Spleen (tissue), 11 donors: ENCODE data around the gene EIPR1. TPM values are rescaled to one million over a fixed set of nuclear protein-coding genes. Genes with fewer than 3 reads are reported as not detected.

ENCODE experiments used
- DNase-seq: peaks from one replicate; pipeline ENCODE4 v3.0.0-alpha.2; 2020
- H3K27ac ChIP-seq, 8 donors: fragments of 200-600 bp; sonication (generic) in 7 of 8; 1 replicate in 4 of 8; 2 replicates in 4 of 8; pipeline versions ENCODE4 v1.5.0 to v1.8.0; 2016 to 2021; ENCODE audit warnings: inconsistent platforms in 4 of 8, mild to moderate bottlenecking in 4 of 8, moderate library complexity in 1 of 8
- H3K27me3 ChIP-seq, 7 donors: fragments of 200-600 bp; sonication (generic) in 6 of 7; replicated peaks in 1 of 7; 1 replicate in 4 of 7; 2 replicates in 3 of 7; pipeline versions ENCODE4 v1.5.0 to v1.8.0; 2016 to 2021; ENCODE audit warnings: inconsistent platforms in 3 of 7, mild to moderate bottlenecking in 1 of 7
- H3K36me3 ChIP-seq, 6 donors: fragments of 200-600 bp; sonication (generic) in 5 of 6; 1 replicate in 4 of 6; 2 replicates in 2 of 6; pipeline versions ENCODE4 v1.5.0 to v1.8.0; 2016 to 2021; ENCODE audit warnings: inconsistent platforms in 2 of 6
- H3K4me1 ChIP-seq, 6 donors: fragments of 200-600 bp; sonication (generic) in 5 of 6; 1 replicate in 3 of 6; 2 replicates in 3 of 6; pipeline versions ENCODE4 v1.5.0 to v1.8.0; 2016 to 2021; ENCODE audit warnings: inconsistent platforms in 3 of 6
- H3K4me3 ChIP-seq, 8 donors: fragments of 200-600 bp; sonication (generic) in 7 of 8; 1 replicate in 4 of 8; 2 replicates in 4 of 8; pipeline versions ENCODE4 v1.5.0 to v1.8.0; 2016 to 2021; ENCODE audit warnings: inconsistent platforms in 4 of 8, mild to moderate bottlenecking in 4 of 8, moderate library complexity in 2 of 8
- H3K9me3 ChIP-seq, 8 donors: fragments of 200-600 bp; sonication (generic) in 7 of 8; 1 replicate in 4 of 8; 2 replicates in 4 of 8; pipeline versions ENCODE4 v1.5.0 to v1.8.0; 2016 to 2021; ENCODE audit warnings: inconsistent platforms in 4 of 8
- CTCF ChIP-seq, 11 experiments: fragments of 200-600 bp in 7 of 11; fragments of 450-650 bp in 4 of 11; sonication (generic) in 4 of 11; IDR thresholded peaks in 8 of 11; conservative IDR thresholded peaks in 3 of 11; 1 replicate in 7 of 11; 2 replicates in 4 of 11; pipeline versions ENCODE4 v1.4.0 to v1.8.0; 2016 to 2021; ENCODE audit warnings: antibody characterized with exemption in 11 of 11, inconsistent platforms in 4 of 11, mild to moderate bottlenecking in 1 of 11
- POLR2A ChIP-seq, 3 donors: fragments of 450-650 bp; IDR thresholded peaks; one replicate each; pipeline ENCODE4 v1.5.1; 2017; ENCODE audit warnings: antibody characterized with exemption in 3 of 3, mild to moderate bottlenecking in 1 of 3
- POLR2AphosphoS5 ChIP-seq, 3 donors: sonication (generic); formaldehyde crosslinking; IDR thresholded peaks; one replicate each; pipeline ENCODE4 v1.5.1; 2017; ENCODE audit warnings: antibody characterized with exemption in 3 of 3
- WGBS, 5 donors: extraction: QIAGEN DNeasy Blood & Tissue Kit in 3 of 5; methylation state at CpG; one replicate each; pipeline versions ENCODE4 v1.1.5 to v1.1.7; 2013 to 2018; 5-methylcytosine and 5-hydroxymethylcytosine counted together
- intact Hi-C: fragments of 100-400 bp; cut with DNase I; formaldehyde crosslinking; loops from one replicate; pipeline ENCODE4 v1.15.0; 2023; ENCODE audit warnings: low total_unique reads
- polyA plus RNA-seq, 3 donors: library from polyadenylated mRNA; stranded (reverse); fragments of 200-250 nt; gene quantifications; one replicate each; pipeline ENCODE4 v1.2.1, GENCODE V29; 2013
- total RNA-seq, 7 donors: library from RNA; depleted of rRNA in 3 of 7; stranded (reverse); fragments of >200 nt in 3 of 7; fragmentation: NEBNext Ultra II Directional in 4 of 7; extraction: Animal tissue kit (Norgen Biotek cat#: 25700) in 4 of 7; gene quantifications; one replicate each; pipeline versions ENCODE4 v1.1.0 to v1.2.1, GENCODE V29; 2016 to 2021
- donor health status: healthy with polysubstance abuse.
- donor health status: DM: no; HTN: no; CAD: no; lungs with moderate emphysema.
- donor health status: DM: no; HTN: no; CAD: no.
- donor health status: Bipolar disorder and iron deficiency.
- donor health status: healthy.
- donor health status: DM: no; HTN: no; CAD: no.
- donor health status: DM: yes; HTN: yes; CAD: no.

Gene EIPR1
- total and polyA plus RNA-seq, 10 donors, result 16.1 to 60.1 (median 26.3) TPM

DNA sequence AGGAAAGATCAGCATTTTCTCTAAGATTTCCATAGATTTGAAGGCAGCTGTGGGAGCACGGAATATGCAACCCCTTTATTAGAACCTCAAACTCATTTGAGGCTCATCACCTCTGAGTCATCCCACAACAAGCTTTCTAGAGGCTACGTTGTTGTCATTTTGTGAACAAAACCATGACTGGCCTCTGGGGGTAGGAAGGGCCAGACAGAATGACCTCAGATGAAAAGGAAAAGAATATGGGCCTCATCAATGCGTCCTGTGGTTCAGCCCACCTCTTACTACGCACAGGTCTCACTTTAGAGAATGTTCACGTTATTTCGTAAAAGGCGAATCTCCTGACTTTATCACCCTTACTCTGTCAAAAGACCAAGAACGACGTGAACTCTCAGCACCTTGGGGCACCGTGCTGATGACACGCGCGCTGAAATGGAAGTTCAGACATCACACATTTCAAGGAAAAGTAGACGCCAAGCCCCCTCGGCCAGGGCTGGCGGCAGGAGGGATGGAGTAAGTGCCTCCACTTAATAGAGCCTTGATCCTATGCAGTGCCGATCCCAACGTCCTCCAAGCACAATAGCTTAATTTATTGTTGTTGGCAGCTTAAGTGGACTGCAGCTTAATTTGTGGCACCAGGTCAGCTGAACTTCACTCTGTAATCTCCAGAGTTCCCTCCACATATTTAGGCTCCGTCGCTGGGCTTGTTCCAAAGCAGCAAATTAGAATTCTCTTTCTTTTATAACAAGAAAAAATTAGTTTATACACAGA is 208.3 kb downstream of the EIPR1 start:
- no peak for TF ChIP-seq POLR2A (IDR thresholded peaks at IDR 0.05)
- TF ChIP-seq POLR2AphosphoS5 (IDR thresholded peaks at IDR 0.05), result no peak
- no peak for TF ChIP-seq CTCF (IDR thresholded peaks at IDR 0.05 in 8 of 11, conservative IDR thresholded peaks at IDR 0.05 in 3 of 11)
- intact Hi-C loops, result no loop called here

GRCh38 chr2:3168230-3168891 is 209.3 kb downstream of the EIPR1 start:
- no peak for TF ChIP-seq CTCF (IDR thresholded peaks at IDR 0.05 in 8 of 11, conservative IDR thresholded peaks at IDR 0.05 in 3 of 11)
- TF ChIP-seq POLR2A (IDR thresholded peaks at IDR 0.05), result no peak
- 79 to 88% (median 82%) methylated on average over 14 to 17 of the region's 17 CpGs for WGBS, 5 donors
- intact Hi-C loops, result no loop called here

More for the DNA sequence above, 208.3 kb downstream of the EIPR1 start:
- Histone ChIP-seq H3K27ac (no peak overlapping the region), H3K36me3 (peaks cover 0 to 57% (median 18%) of the 10 kb centered on the region in 6 donors), H3K4me1 (no peaks in the 10 kb centered on the region), H3K27me3 (no peaks in the 10 kb centered on the region), H3K4me3 (no peak overlapping the region), H3K9me3 (peaks cover under 1 to 21% (median 14%) of the 10 kb centered on the region in 8 donors)
- 74 to 80% (median 76%) methylated on average over 20 of the region's 20 CpGs for WGBS, 5 donors
- peak; percentile 47 for DNase-seq

GRCh38 chr2:3163401-3163800 is 214.2 kb downstream of the EIPR1 start:
- peaks cover 0 to 48% (median 0%) of the 10 kb centered on the region in 6 donors for H3K36me3 ChIP-seq
- H3K27ac ChIP-seq, result no peak overlapping the region
- H3K9me3 ChIP-seq, result peaks cover 6 to 54% (median 43%) of the 10 kb centered on the region in 8 donors
- intact Hi-C loops, result no loop called here
- no peaks in the 10 kb centered on the region for H3K27me3 ChIP-seq
- TF ChIP-seq POLR2AphosphoS5 (IDR thresholded peaks at IDR 0.05), result no peak
- TF ChIP-seq POLR2A (IDR thresholded peaks at IDR 0.05), result no peak
- no peak for TF ChIP-seq CTCF (IDR thresholded peaks at IDR 0.05 in 8 of 11, conservative IDR thresholded peaks at IDR 0.05 in 3 of 11)
- DNase-seq, result no peak
- 94 to 99% (median 96%) methylated on average over 2 of the region's 2 CpGs for WGBS, 5 donors
- no peaks in the 10 kb centered on the region for H3K4me1 ChIP-seq
- H3K4me3 ChIP-seq, result no peak overlapping the region

More at GRCh38 chr2:3168230-3168891, 209.3 kb downstream of the EIPR1 start:
- DNase-seq, result peak; percentile 57
- Histone ChIP-seq H3K27me3 (no peaks in the 10 kb centered on the region), H3K4me1 (no peaks in the 10 kb centered on the region), H3K27ac (no peak overlapping the region), H3K9me3 (peaks cover 6 to 30% (median 23%) of the 10 kb centered on the region in 8 donors), H3K36me3 (peaks cover 0 to 49% (median 18%) of the 10 kb centered on the region in 6 donors), H3K4me3 (no peak overlapping the region)
